Measurements from ENCODE around the gene IQSEC1. TPM values are rescaled to one million over a fixed set of nuclear protein-coding genes. Genes with fewer than 3 reads are reported as not detected.

The IQSEC1 gene
- total RNA-seq, 4 donors from 2014 or later, result 24.0 to 43.0 (median 31.8) TPM

DNA sequence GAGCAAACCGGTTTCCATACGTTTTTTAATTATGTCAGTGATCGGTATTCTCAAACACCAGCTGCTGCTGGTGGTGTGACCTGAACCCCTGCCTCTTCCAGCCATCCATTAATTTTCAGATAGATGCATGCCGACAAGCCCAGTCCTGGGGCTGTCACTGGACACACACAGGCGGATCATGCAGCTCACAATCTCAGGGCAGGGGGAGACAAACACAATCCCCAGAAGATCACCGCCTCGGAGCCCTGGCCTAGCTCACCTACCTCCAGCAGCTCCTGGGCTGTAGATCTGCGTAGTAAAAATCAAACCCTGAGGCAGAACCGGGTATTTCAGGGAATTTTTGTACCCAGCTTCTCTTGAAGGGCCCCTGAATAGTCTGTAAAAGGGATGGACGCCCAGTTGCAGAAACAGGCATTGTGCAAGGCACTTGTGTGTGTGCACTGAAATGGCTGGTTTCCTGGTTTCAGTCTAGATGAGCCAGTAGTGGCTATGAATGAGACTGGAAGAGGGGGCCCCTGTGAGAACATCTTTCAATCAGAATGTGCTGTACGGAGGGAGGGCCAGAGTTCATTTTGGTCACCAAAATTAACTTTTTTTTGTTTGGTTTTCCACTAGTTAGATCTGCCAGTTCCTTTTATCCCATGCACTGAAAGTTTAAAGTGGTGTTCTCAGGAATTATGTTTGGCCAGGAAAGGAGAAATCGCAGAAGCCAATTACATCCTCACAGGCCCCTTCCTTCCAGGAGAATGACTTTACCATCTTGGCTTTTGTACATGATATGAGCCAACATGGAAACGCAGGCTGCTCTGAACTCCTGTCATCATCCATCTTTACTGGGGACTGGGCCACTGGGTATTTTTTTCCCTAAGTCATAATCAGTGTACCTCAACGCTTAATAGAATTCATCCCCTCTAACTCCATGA, 176.9 kb downstream of the IQSEC1 start:
- H3K9me3 ChIP-seq, result no peaks in the 10 kb centered on the region
- H3K27me3 ChIP-seq, result no peaks in the 10 kb centered on the region
- no peak overlapping the region for H3K4me3 ChIP-seq
- no peak overlapping the region for H3K27ac ChIP-seq
- WGBS, 2 donors (ENCODE audit: low coverage in 1 of 2), result 60 to 69% methylated on average over 3 to 14 of the region's 14 CpGs
- TF ChIP-seq CTCF (IDR thresholded peaks at IDR 0.05), result no peak
- no peak for TF ChIP-seq POLR2A (IDR thresholded peaks at IDR 0.05)
- no peak for TF ChIP-seq POLR2AphosphoS5 (IDR thresholded peaks at IDR 0.05)
- TF ChIP-seq EP300 (IDR thresholded peaks at IDR 0.05; ENCODE audit: low read depth), result no peak
- in situ Hi-C loops (cut with MboI; ENCODE audit: low pct_ligation_motif_present in 1 of 4, low pct_unique_long_range_greater_than_20kb in 1 of 4, low sequenced_read_pairs in 3 of 4) (no loop called here), intact Hi-C loops (cut with DNase I; ENCODE audit: low total_unique reads) (no loop called here)
- peaks cover 0 to 9% (median 0%) of the 10 kb centered on the region in 4 donors for H3K36me3 ChIP-seq
- peaks cover 0 to 9% (median 3%) of the 10 kb centered on the region in 4 donors for H3K4me1 ChIP-seq
- no peak for DNase-seq

DNA sequence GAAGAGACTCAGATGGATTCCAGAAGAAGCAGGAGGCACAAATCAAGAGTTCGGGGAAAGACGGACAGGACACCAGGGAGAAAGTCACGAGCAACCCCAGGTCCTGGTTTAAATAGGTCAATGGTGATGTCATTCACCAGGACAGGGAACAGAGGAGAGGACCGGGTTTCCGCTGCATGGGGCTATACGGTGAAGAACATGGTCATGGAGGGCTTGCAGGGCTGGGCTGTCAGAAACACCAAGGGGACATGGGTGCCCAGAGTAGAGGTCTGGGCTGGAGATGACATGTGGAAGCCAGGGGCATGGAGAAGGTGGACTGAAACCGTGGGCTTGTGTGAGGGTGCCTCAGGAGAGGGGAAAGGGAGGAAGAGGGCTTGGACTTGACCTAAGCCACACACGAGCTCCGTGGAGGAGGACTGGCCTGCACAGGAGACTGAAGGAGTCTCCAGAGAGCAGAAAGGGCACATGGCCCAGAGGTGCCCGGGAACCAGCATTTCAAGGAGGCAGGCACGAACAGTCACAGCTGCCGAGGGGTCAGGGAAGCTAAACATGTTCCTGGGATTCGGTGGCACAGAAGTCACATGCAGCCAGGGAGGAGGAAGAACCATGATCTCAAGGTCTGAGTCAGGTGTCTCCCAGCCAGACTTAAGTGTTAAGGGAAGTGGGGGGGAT, 177.7 kb downstream of the IQSEC1 start:
- no peak for TF ChIP-seq POLR2A (IDR thresholded peaks at IDR 0.05)
- TF ChIP-seq EP300 (IDR thresholded peaks at IDR 0.05; ENCODE audit: low read depth), result no peak
- no peak for TF ChIP-seq POLR2AphosphoS5 (IDR thresholded peaks at IDR 0.05)
- no peak for TF ChIP-seq CTCF (IDR thresholded peaks at IDR 0.05)
- H3K27me3 ChIP-seq, result no peaks in the 10 kb centered on the region
- no peaks in the 10 kb centered on the region for H3K9me3 ChIP-seq
- peaks cover 0 to 9% (median 3%) of the 10 kb centered on the region in 4 donors for H3K4me1 ChIP-seq
- H3K27ac ChIP-seq, result no peak overlapping the region
- WGBS, 2 donors (ENCODE audit: low coverage in 1 of 2), result 63% methylated on average over 13 of the region's 13 CpGs; no CpG with 5 or more reads in 1 of the 2 donors
- in situ Hi-C loops (cut with MboI; ENCODE audit: low pct_ligation_motif_present in 1 of 4, low pct_unique_long_range_greater_than_20kb in 1 of 4, low sequenced_read_pairs in 3 of 4) (no loop called here), intact Hi-C loops (cut with DNase I; ENCODE audit: low total_unique reads) (no loop called here)
- DNase-seq, result no peak
- peaks cover 0 to 2% (median 0%) of the 10 kb centered on the region in 4 donors for H3K36me3 ChIP-seq
- no peak overlapping the region for H3K4me3 ChIP-seq

DNA sequence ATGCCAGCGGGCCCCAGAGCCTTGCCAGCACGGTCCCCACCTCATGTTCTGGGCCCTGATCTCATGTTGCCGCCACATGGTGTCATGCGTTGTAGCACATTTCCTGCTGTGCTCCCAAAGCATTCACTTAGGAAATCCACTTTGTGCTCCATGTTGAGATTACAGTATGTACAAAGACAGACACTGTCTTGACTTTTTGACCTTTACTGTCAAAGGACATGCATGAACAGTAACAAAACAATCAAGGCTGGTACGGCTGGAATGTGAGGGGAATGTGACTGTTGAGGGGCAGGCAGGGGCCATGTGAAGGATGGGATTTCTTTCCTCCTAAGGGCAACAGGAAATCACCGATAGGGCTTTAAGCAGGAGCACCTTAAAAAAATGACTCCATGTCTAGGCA, 178.6 kb downstream of the IQSEC1 start:
- no peak overlapping the region for H3K4me3 ChIP-seq
- intact Hi-C loops (cut with DNase I; ENCODE audit: low total_unique reads) (no loop called here), in situ Hi-C loops (cut with MboI; ENCODE audit: low pct_ligation_motif_present in 1 of 4, low pct_unique_long_range_greater_than_20kb in 1 of 4, low sequenced_read_pairs in 3 of 4) (no loop called here)
- no peaks in the 10 kb centered on the region for H3K9me3 ChIP-seq
- H3K27ac ChIP-seq, result no peak overlapping the region
- H3K4me1 ChIP-seq, result peaks cover 0 to 9% (median 3%) of the 10 kb centered on the region in 4 donors
- DNase-seq, result no peak
- H3K27me3 ChIP-seq, result peaks cover 9% of the 10 kb centered on the region
- 64 to 71% methylated on average over 6 of the region's 6 CpGs for WGBS, 2 donors (ENCODE audit: low coverage in 1 of 2)
- H3K36me3 ChIP-seq, result no peaks in the 10 kb centered on the region
- TF ChIP-seq POLR2AphosphoS5 (IDR thresholded peaks at IDR 0.05) (no peak), CTCF (IDR thresholded peaks at IDR 0.05) (no peak), EP300 (IDR thresholded peaks at IDR 0.05; ENCODE audit: low read depth) (no peak), POLR2A (IDR thresholded peaks at IDR 0.05) (no peak)

GRCh38 chr3:12893852-12894251, 179.4 kb downstream of the IQSEC1 start:
- Histone ChIP-seq H3K4me3 (no peak overlapping the region), H3K27ac (no peak overlapping the region), H3K36me3 (no peaks in the 10 kb centered on the region), H3K9me3 (no peaks in the 10 kb centered on the region), H3K27me3 (peaks cover 9% of the 10 kb centered on the region), H3K4me1 (peaks cover 0 to 9% (median 3%) of the 10 kb centered on the region in 4 donors)
- in situ Hi-C loops (cut with MboI; ENCODE audit: low pct_ligation_motif_present in 1 of 4, low pct_unique_long_range_greater_than_20kb in 1 of 4, low sequenced_read_pairs in 3 of 4), result no loop called here
- DNase-seq, result no peak
- intact Hi-C loops (cut with DNase I; ENCODE audit: low total_unique reads), result no loop called here
- TF ChIP-seq EP300 (IDR thresholded peaks at IDR 0.05; ENCODE audit: low read depth), result no peak
- no peak for TF ChIP-seq POLR2A (IDR thresholded peaks at IDR 0.05)
- no peak for TF ChIP-seq CTCF (IDR thresholded peaks at IDR 0.05)
- TF ChIP-seq POLR2AphosphoS5 (IDR thresholded peaks at IDR 0.05), result no peak
- WGBS, 2 donors (ENCODE audit: low coverage in 1 of 2), result 0 to 33% methylated on average over 1 to 9 of the region's 9 CpGs

Measured in transverse colon (tissue), 4 donors.